HEK293 (cell line): ENCODE results near the gene ANKAR.

Experiments
- ZBTB8A ChIP-seq: fragments of 450-650 bp; formaldehyde crosslinking; IDR thresholded peaks from 2 replicates; pipeline ENCODE4 v1.5.1; 2016; ENCODE audit warnings: missing biosample characterization, missing genetic modification characterization
- ZNF169 ChIP-seq: fragments of 450-650 bp; formaldehyde crosslinking; IDR thresholded peaks from 2 replicates; pipeline ENCODE4 v1.5.1; 2016; ENCODE audit warnings: missing biosample characterization, missing genetic modification characterization
- TF ChIP-seq, protein P1 (sequence below): fragments of 450-650 bp; formaldehyde crosslinking; IDR thresholded peaks from 2 replicates; pipeline ENCODE4 v1.5.1; 2016; ENCODE audit warnings: missing biosample characterization, missing genetic modification characterization
- TF ChIP-seq, protein P2 (sequence below): IDR thresholded peaks from 2 replicates; pipeline ENCODE4 v1.6.1; 2011; ENCODE audit warnings: mild to moderate bottlenecking, low read depth, low read length, borderline replicate concordance

DNA sequence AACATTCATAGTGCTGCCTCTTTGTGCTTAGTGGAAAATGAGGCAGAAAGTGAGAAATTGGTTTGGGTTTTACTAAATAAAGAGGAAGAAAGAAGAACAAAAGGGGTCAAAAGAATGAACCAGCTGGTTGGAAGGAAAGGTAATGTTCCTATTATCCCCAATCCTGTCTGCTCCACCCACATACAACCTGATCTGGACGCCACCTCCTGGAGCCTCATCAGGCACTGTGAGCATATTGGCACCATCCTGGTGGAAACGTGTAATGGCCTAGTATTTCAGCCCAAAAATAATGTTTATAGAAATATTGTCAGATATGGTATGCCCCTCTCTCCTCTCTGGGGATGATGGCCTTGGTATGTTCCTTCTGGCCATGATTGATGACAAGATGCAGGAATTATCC is 48.8 kb upstream of the ANKAR start:
- TF ChIP-seq, protein P1, sequence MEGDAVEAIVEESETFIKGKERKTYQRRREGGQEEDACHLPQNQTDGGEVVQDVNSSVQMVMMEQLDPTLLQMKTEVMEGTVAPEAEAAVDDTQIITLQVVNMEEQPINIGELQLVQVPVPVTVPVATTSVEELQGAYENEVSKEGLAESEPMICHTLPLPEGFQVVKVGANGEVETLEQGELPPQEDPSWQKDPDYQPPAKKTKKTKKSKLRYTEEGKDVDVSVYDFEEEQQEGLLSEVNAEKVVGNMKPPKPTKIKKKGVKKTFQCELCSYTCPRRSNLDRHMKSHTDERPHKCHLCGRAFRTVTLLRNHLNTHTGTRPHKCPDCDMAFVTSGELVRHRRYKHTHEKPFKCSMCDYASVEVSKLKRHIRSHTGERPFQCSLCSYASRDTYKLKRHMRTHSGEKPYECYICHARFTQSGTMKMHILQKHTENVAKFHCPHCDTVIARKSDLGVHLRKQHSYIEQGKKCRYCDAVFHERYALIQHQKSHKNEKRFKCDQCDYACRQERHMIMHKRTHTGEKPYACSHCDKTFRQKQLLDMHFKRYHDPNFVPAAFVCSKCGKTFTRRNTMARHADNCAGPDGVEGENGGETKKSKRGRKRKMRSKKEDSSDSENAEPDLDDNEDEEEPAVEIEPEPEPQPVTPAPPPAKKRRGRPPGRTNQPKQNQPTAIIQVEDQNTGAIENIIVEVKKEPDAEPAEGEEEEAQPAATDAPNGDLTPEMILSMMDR (tag by site-specific recombination): no peak
- no peak for TF ChIP-seq ZNF169 (tag by site-specific recombination)
- no peak for TF ChIP-seq ZBTB8A (tag by site-specific recombination)
- TF ChIP-seq, protein P2, sequence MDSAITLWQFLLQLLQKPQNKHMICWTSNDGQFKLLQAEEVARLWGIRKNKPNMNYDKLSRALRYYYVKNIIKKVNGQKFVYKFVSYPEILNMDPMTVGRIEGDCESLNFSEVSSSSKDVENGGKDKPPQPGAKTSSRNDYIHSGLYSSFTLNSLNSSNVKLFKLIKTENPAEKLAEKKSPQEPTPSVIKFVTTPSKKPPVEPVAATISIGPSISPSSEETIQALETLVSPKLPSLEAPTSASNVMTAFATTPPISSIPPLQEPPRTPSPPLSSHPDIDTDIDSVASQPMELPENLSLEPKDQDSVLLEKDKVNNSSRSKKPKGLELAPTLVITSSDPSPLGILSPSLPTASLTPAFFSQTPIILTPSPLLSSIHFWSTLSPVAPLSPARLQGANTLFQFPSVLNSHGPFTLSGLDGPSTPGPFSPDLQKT: no peak
